WTC11 (cell line): ENCODE data around the gene BBLN.

Source experiments
- CTCF ChIP-seq: fragments of 200-600 bp; IDR thresholded peaks from 2 replicates; pipeline ENCODE4 v1.8.0; 2022; ENCODE audit warnings: antibody characterized with exemption
- JUN ChIP-seq: sonication (generic); formaldehyde crosslinking; IDR thresholded peaks from 2 replicates; pipeline ENCODE4 v1.8.0; 2023; ENCODE audit warnings: mild to moderate bottlenecking, missing genetic modification reagents
- NFE2L1 ChIP-seq: sonication (generic); formaldehyde crosslinking; IDR thresholded peaks from 2 replicates; pipeline ENCODE4 v1.8.1; 2023; ENCODE audit warnings: missing genetic modification reagents
- TP53 ChIP-seq: sonication (generic); formaldehyde crosslinking; IDR thresholded peaks from 2 replicates; pipeline ENCODE4 v1.8.1; 2023; ENCODE audit warnings: mild to moderate bottlenecking, missing genetic modification reagents
- USF2 ChIP-seq: sonication (generic); formaldehyde crosslinking; IDR thresholded peaks from 2 replicates; pipeline ENCODE4 v1.8.1; 2023; ENCODE audit warnings: mild to moderate bottlenecking, missing genetic modification reagents, moderate library complexity
- ZNF138 ChIP-seq: sonication (generic); formaldehyde crosslinking; conservative IDR thresholded peaks from 2 replicates; pipeline ENCODE4 v1.8.1; 2022; ENCODE audit warnings: mild to moderate bottlenecking, moderate library complexity, missing genetic modification reagents

GRCh38 chr9:128169925-128170324 lies 9.9 kb downstream of the BBLN start:
- TF ChIP-seq CTCF (no peak), TP53 (CRISPR knock-in tag) (no peak), USF2 (no peak), NFE2L1 (CRISPR knock-in tag) (no peak), ZNF138 (CRISPR knock-in tag) (no peak), JUN (CRISPR knock-in tag) (no peak)
